MCF 10A (cell line): ENCODE measurements around the gene ULBP2. TPM values are rescaled to one million over a fixed set of nuclear protein-coding genes. Genes with fewer than 3 reads are reported as not detected.

ENCODE experiments used
- BruUV-seq: library from RNA; stranded (reverse); fragments of 400-500 nt; replicated peaks from 2 replicates; lab custom pipeline; 2021; lab: Mats Ljungman, UMichigan
- CTCF ChIA-PET: fragments of 300-600 bp; sonication (Branson Sonifier 250); formaldehyde crosslinking; extraction: SDS; loops from one replicate; lab custom pipeline; 2021; ENCODE audit warnings: antibody characterized with exemption, inconsistent platforms; lab: Yijun Ruan, JAX
- POLR2A ChIA-PET: fragments of 300-600, 350-650 bp; sonication (Branson Sonifier 250); formaldehyde crosslinking; extraction: SDS; loops from one replicate; lab custom pipeline; 2020; ENCODE audit warnings: antibody characterized with exemption, inconsistent platforms; lab: Yijun Ruan, JAX
- DNase-seq: peaks from one replicate; pipeline ENCODE4 v3.0.0-alpha.2; 2018; ENCODE audit not compliant: unreplicated experiment
- H3K27ac Mint-ChIP-seq: one replicate; pipeline ENCODE4 v1.8.0; 2022; ENCODE audit warnings: mild to moderate bottlenecking, low read depth, mixed read lengths; ENCODE audit not compliant: unreplicated experiment
- H3K27me3 Mint-ChIP-seq: one replicate; pipeline ENCODE4 v1.8.0; 2022; ENCODE audit warnings: mixed read lengths; ENCODE audit not compliant: insufficient read depth, unreplicated experiment
- H3K36me3 Mint-ChIP-seq: one replicate; pipeline ENCODE4 v1.8.0; 2022; ENCODE audit warnings: mild to moderate bottlenecking, moderate library complexity, mixed read lengths; ENCODE audit not compliant: insufficient read depth, unreplicated experiment
- H3K4me1 Mint-ChIP-seq: one replicate; pipeline ENCODE4 v1.8.0; 2022; ENCODE audit warnings: mixed read lengths; ENCODE audit not compliant: insufficient read depth, unreplicated experiment
- H3K4me3 Mint-ChIP-seq: one replicate; pipeline ENCODE4 v1.8.0; 2022; ENCODE audit warnings: mild to moderate bottlenecking, moderate library complexity, mixed read lengths; ENCODE audit not compliant: unreplicated experiment
- H3K9me3 Mint-ChIP-seq: one replicate; pipeline ENCODE4 v1.8.0; 2022; ENCODE audit warnings: mixed read lengths; ENCODE audit not compliant: unreplicated experiment
- intact Hi-C: fragments of 100-400 bp; cut with micrococcal nuclease; formaldehyde crosslinking; loops from 2 replicates; pipeline ENCODE4 v1.14.1; 2022
- total RNA-seq: library from RNA; stranded (reverse); gene quantifications from 2 replicates; pipeline ENCODE4 v1.2.3, GENCODE V29; 2022
- TF ChIP-seq, protein P1 (sequence below): fragments of 200-600 bp; IDR thresholded peaks from one replicate; pipeline ENCODE4 v1.8.0; 2022; ENCODE audit warnings: antibody characterized with exemption, mild to moderate bottlenecking; ENCODE audit not compliant: unreplicated experiment

Gene ULBP2
- total RNA-seq, 1 experiment from 2014 or later: 3.1 TPM

DNA sequence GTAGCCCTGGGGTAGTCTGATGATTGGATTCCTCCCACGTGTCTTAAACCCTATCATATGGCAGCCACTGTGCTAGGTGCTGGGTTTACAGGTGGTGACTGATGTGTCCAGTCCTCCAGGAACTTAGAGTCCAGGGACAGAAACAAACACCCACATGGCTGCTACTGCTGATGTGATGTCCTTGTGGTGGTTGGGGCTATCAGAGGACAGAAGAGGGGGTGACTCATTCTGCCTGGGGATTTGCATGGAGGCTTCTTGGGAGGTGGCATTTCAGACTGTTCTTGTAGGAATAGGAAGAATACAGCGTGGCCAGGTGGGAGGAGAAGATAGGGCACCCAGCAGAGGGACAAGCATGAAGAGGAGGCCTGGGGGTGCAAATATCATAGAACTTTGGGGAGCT lies 28.7 kb upstream of the ULBP2 start:
- no TSS peak for BruUV-seq
- TF ChIP-seq, protein P1, sequence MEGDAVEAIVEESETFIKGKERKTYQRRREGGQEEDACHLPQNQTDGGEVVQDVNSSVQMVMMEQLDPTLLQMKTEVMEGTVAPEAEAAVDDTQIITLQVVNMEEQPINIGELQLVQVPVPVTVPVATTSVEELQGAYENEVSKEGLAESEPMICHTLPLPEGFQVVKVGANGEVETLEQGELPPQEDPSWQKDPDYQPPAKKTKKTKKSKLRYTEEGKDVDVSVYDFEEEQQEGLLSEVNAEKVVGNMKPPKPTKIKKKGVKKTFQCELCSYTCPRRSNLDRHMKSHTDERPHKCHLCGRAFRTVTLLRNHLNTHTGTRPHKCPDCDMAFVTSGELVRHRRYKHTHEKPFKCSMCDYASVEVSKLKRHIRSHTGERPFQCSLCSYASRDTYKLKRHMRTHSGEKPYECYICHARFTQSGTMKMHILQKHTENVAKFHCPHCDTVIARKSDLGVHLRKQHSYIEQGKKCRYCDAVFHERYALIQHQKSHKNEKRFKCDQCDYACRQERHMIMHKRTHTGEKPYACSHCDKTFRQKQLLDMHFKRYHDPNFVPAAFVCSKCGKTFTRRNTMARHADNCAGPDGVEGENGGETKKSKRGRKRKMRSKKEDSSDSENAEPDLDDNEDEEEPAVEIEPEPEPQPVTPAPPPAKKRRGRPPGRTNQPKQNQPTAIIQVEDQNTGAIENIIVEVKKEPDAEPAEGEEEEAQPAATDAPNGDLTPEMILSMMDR: no peak
- Mint-ChIP-seq H3K4me1 (peaks cover 10% of the 10 kb centered on the region), H3K27me3 (no peaks in the 10 kb centered on the region), H3K36me3 (peaks cover 6% of the 10 kb centered on the region), H3K9me3 (peaks cover 3% of the 10 kb centered on the region), H3K27ac (no peak overlapping the region), H3K4me3 (no peak overlapping the region)
- intact Hi-C loops: no loop called here
- CTCF ChIA-PET: no interaction called here
- POLR2A ChIA-PET: no interaction called here
- DNase-seq: no peak

DNA sequence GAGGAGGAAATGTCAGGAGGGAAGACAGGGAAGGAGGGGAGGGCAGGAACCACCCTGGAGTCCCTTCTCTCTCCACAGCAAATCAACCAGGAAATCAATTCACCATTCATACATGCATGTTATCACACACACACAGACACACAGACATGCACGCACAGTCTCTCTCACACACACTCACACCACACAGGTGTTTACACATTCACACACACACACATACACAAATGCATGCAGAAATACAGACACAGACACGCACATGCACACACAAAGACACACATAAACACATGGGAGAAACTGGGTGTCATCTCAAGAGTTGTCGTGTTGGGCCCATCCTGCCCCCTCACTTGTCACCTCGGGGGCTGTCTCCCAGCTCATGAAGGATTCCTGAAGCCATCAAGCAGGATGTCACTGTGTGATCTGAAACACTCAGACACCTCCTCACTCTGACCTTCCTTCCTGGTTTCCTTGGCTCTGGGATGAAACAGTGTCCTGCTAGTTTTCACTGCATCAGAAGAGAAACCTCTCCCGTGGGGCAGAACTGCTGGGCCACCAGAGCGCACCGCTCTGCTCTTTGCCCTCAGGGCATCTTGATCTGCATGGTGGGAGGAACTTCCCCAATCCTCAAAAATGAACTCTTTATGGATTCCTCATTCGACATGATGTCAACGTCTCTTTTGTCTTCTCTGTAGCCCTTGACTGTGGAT lies 28.1 kb upstream of the ULBP2 start:
- Mint-ChIP-seq H3K4me3 (no peak overlapping the region), H3K9me3 (no peaks in the 10 kb centered on the region), H3K36me3 (peaks cover 6% of the 10 kb centered on the region), H3K4me1 (peaks cover 10% of the 10 kb centered on the region), H3K27ac (no peak overlapping the region), H3K27me3 (no peaks in the 10 kb centered on the region)
- TF ChIP-seq, protein P1: no peak
- CTCF ChIA-PET: interaction anchor here (0.7 kb wide), 1 partner anchor 79 kb away, joined by 4 read pairs; no protein-coding TSS in a partner anchor
- POLR2A ChIA-PET: interaction anchor here (0.7 to 1.2 kb wide), 2 partner anchors 25 to 50 kb away, joined by 3 read pairs; no protein-coding TSS in a partner anchor
- intact Hi-C loops: no loop called here
- no peak for DNase-seq
- no TSS peak for BruUV-seq

DNA sequence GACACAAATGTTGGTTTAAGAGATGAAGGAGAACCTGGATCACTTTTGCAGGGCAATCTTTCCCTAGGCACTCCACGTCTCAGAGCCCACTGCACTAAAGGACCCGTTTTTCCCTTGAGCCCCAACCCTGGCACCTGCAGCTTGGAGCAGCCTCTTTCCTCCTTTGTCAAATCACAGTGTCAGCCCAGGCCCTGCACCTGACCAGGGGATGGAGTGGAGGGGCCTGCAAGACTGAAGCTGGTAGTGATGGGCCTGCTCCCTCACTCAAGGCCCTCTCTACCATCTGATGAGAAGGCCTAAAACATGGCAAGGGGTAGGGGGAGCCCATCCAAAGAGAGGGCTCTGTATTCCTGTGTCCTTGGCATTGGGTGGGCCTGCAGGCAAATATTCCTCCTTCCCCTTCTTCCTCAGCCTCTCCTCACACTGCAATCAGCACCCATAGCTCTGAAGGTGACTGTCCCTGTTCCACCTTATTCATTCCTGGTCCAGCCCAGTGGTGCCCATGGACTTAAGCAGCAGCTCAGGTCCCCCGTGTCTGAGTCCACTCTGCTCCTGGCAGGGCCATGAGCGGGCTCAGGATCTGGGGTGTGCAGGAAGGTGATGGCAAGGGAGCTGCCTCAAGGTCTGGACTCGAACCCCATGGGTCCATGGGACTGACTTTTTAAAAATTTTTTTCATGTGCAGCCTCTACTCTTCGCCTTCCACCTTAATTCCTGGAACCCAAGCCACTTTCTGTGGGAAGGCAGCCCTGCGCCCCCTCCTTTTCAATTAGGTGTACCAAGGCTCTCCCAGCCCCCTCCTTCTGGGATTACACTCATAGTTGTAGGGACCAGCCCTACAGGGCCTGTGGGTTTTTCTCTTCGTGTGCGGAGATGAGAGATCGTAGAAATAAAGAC lies 25.6 kb upstream of the ULBP2 start:
- TF ChIP-seq, protein P1: no peak
- no peaks in the 10 kb centered on the region for H3K9me3 Mint-ChIP-seq
- no peak overlapping the region for H3K27ac Mint-ChIP-seq
- ChIA-PET POLR2A (interaction anchor here (0.9 to 1.4 kb wide), 2 partner anchors 16 to 21 kb away, joined by 3 to 5 read pairs; no protein-coding TSS in a partner anchor), CTCF (interaction anchor here (0.7 to 1.4 kb wide), 5 partner anchors 11 to 94 kb away, joined by 3 to 6 read pairs (median 4); no protein-coding TSS in a partner anchor)
- peaks cover 10% of the 10 kb centered on the region for H3K4me1 Mint-ChIP-seq
- no peaks in the 10 kb centered on the region for H3K27me3 Mint-ChIP-seq
- H3K36me3 Mint-ChIP-seq: no peaks in the 10 kb centered on the region
- no peak overlapping the region for H3K4me3 Mint-ChIP-seq
- no TSS peak for BruUV-seq
- no peak for DNase-seq
- intact Hi-C loops: no loop called here

DNA sequence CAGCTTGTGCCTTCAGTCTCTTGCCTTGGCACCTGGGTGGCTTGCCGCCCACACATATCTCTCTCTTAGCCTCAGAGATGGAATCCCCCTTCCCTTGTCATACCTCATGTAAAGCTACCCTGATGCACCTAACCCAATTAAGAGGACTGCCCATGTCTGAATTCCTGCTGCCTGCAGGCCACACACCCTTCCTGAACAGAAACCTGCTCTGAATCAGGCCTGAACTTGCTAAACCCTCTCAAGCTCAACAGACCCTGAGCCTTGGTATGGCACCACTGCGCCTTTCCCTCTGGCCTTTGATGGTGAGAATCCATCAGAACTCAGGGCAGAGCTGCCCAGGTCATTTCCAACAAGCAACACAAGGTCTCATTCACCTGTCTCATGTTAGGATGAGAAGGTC lies 24.1 kb upstream of the ULBP2 start:
- Mint-ChIP-seq H3K27me3 (no peaks in the 10 kb centered on the region), H3K4me1 (peaks cover 18% of the 10 kb centered on the region), H3K36me3 (no peaks in the 10 kb centered on the region), H3K27ac (no peak overlapping the region), H3K4me3 (no peak overlapping the region), H3K9me3 (no peaks in the 10 kb centered on the region)
- intact Hi-C loops: no loop called here
- POLR2A ChIA-PET: no interaction called here
- no peak for DNase-seq
- TF ChIP-seq, protein P1: no peak
- no TSS peak for BruUV-seq
- CTCF ChIA-PET: interaction anchor here (0.6 to 1.4 kb wide), 4 partner anchors 17 to 500 kb away, joined by 3 to 4 read pairs (median 4); no protein-coding TSS in a partner anchor
